Measurements from ENCODE around the gene TBPL1. TPM values are rescaled to one million over a fixed set of nuclear protein-coding genes. Genes with fewer than 3 reads are reported as not detected.

Gene TBPL1
- total and polyA plus RNA-seq, 9 of the 15 experiments (the other 6 are each of a cell fraction or from before 2014, with no cell fraction given) = 78.1 to 152 (median 107) TPM

DNA sequence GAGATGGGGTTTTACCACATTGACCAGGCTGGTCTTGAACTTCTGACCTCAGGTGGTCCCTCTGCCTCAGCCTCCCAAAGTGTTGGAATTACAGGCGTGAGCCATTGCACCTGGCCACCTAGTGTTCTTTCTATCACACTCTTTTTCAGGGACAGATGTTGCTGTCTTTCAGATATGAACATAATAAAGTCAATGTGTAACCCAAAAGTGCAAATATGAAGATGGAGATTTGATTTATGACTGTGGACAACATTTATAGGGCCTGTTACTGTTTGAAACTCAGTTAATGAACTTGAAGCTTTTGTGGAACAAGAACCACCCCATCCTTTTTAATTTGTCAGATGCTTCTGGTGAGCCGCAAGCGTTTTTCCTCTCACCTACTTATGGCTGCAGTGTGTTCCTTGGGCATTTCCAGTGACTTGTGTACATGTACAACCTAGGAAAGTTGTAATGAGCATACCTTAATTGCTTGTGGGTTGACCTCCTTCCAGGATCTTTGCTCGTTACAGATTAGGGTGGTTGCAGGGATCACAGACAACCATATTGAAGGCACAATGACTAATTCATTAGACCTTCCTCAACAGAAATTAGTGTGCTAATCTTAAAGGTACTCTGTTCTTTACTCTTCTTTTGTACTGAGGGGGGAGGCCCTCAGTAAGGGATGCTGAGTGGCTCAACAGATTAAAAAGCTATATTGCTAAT is 6.8 kb downstream of the TBPL1 start (continued):
- TF ChIP-seq ZBTB2 (IDR thresholded peaks at IDR 0.05) = no peak
- TF ChIP-seq TEAD1 (CRISPR knock-in tag; IDR thresholded peaks at IDR 0.05) = no peak
- TF ChIP-seq PYGO2 (tag; IDR thresholded peaks at IDR 0.05) = no peak
- TF ChIP-seq, protein P1, sequence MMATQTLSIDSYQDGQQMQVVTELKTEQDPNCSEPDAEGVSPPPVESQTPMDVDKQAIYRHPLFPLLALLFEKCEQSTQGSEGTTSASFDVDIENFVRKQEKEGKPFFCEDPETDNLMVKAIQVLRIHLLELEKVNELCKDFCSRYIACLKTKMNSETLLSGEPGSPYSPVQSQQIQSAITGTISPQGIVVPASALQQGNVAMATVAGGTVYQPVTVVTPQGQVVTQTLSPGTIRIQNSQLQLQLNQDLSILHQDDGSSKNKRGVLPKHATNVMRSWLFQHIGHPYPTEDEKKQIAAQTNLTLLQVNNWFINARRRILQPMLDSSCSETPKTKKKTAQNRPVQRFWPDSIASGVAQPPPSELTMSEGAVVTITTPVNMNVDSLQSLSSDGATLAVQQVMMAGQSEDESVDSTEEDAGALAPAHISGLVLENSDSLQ (IDR thresholded peaks at IDR 0.05) = peak; percentile 37; the same call in 1 of the 2 replicates
- TF ChIP-seq, protein P2, sequence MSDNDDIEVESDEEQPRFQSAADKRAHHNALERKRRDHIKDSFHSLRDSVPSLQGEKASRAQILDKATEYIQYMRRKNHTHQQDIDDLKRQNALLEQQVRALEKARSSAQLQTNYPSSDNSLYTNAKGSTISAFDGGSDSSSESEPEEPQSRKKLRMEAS (CRISPR knock-in tag; IDR thresholded peaks at IDR 0.05) = no peak
- TF ChIP-seq ZNF232 (CRISPR knock-in tag; IDR thresholded peaks at IDR 0.05) = no peak
- TF ChIP-seq HDAC3 (IDR thresholded peaks at IDR 0.05; ENCODE audit: borderline replicate concordance, partially characterized antibody) = no peak
- TF ChIP-seq, protein P3, sequence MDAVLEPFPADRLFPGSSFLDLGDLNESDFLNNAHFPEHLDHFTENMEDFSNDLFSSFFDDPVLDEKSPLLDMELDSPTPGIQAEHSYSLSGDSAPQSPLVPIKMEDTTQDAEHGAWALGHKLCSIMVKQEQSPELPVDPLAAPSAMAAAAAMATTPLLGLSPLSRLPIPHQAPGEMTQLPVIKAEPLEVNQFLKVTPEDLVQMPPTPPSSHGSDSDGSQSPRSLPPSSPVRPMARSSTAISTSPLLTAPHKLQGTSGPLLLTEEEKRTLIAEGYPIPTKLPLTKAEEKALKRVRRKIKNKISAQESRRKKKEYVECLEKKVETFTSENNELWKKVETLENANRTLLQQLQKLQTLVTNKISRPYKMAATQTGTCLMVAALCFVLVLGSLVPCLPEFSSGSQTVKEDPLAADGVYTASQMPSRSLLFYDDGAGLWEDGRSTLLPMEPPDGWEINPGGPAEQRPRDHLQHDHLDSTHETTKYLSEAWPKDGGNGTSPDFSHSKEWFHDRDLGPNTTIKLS (IDR thresholded peaks at IDR 0.05; ENCODE audit: borderline replicate concordance, low read depth) = no peak
- TF ChIP-seq KDM1A (IDR thresholded peaks at IDR 0.05) = peak in 1 of 2 experiments; percentile 61; a peak in 1 of 4 replicates
- TF ChIP-seq NFIX (CRISPR knock-in tag; IDR thresholded peaks at IDR 0.05; ENCODE audit: low read depth) = no peak
- TF ChIP-seq, protein P4, sequence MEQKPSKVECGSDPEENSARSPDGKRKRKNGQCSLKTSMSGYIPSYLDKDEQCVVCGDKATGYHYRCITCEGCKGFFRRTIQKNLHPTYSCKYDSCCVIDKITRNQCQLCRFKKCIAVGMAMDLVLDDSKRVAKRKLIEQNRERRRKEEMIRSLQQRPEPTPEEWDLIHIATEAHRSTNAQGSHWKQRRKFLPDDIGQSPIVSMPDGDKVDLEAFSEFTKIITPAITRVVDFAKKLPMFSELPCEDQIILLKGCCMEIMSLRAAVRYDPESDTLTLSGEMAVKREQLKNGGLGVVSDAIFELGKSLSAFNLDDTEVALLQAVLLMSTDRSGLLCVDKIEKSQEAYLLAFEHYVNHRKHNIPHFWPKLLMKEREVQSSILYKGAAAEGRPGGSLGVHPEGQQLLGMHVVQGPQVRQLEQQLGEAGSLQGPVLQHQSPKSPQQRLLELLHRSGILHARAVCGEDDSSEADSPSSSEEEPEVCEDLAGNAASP (IDR thresholded peaks at IDR 0.05) = no peak
- TF ChIP-seq ZNF696 (CRISPR knock-in tag; conservative IDR thresholded peaks at IDR 0.05) = no peak
- no peak for TF ChIP-seq PTBP1 (IDR thresholded peaks at IDR 0.05; ENCODE audit: low read depth, low read length)
- peak in 1 of 2 experiments; percentile 34; a peak in 1 of 4 replicates for TF ChIP-seq FOXA3 (CRISPR knock-in tag; conservative IDR thresholded peaks at IDR 0.05 in 1 of 2, IDR thresholded peaks at IDR 0.05 in 1 of 2)
- no peak for TF ChIP-seq L3MBTL2 (IDR thresholded peaks at IDR 0.05)
- no peak for TF ChIP-seq CREBBP (IDR thresholded peaks at IDR 0.05; ENCODE audit: low read depth, low read length)
- TF ChIP-seq, protein P5, sequence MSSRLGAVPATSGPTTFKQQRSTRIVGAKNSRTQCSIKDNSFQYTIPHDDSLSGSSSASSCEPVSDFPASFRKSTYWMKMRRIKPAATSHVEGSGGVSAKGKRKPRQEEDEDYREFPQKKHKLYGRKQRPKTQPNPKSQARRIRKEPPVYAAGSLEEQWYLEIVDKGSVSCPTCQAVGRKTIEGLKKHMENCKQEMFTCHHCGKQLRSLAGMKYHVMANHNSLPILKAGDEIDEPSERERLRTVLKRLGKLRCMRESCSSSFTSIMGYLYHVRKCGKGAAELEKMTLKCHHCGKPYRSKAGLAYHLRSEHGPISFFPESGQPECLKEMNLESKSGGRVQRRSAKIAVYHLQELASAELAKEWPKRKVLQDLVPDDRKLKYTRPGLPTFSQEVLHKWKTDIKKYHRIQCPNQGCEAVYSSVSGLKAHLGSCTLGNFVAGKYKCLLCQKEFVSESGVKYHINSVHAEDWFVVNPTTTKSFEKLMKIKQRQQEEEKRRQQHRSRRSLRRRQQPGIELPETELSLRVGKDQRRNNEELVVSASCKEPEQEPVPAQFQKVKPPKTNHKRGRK (tag; IDR thresholded peaks at IDR 0.05) = no peak
- TF ChIP-seq BRD4 (IDR thresholded peaks at IDR 0.05) = no peak

Data from K562 (cell line).